ENCODE data around the gene RP2. TPM values are rescaled to one million over a fixed set of nuclear protein-coding genes. Genes with fewer than 3 reads are reported as not detected.

The RP2 gene
- polyA plus RNA-seq, 4 donors = 13.8 to 17.1 (median 16.5) TPM

- no peak for DNase-seq (ENCODE audit: low read depth in 4 of 4, low spot score in 3 of 4)
Observed at GRCh38 chrX:46840946-46841345, 4.1 kb downstream of the RP2 start.

DNA sequence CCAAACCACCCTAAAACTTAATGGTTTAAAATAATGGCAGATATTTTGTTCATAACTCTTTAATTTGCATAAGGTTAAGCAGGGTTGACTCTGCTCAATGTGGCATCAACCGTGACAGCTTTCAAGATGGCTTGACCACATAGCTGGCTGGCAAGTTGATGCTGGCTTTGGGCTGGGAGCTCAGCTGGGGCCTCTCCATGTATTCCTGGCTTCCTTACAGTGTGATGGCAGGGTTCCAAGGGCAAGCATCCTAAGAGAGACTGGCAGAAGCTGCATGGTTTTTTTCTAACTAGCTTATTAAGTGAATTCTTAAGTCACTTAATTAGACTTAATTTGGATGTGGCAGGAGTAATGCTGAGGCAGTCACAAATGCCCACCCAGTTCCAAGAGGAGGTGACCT is 4.5 kb downstream of the RP2 start:
- DNase-seq (ENCODE audit: low read depth in 4 of 4, low spot score in 3 of 4) = no peak

DNA sequence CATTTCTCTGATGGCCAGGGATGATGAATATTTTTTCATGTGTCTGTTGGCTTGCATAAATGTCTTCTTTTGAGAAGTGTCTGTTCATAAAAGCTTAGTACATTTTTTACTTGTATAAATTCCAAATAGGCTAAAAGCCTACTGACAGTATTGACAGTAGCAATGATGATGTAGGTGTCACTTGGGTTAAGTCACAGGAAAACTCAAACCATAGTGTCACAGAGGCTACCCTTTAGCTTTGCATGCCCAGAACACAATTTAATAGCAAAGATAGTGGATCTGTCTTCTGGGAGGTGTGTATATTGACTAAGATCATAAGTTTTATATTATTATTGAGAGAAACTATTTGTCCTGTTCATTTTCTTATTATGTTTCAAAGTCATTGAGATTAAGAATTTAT is 8.1 kb downstream of the RP2 start:
- DNase-seq (ENCODE audit: low read depth in 4 of 4, low spot score in 3 of 4) = no peak

- DNase-seq (ENCODE audit: low read depth in 4 of 4, low spot score in 3 of 4) = no peak
Observed at GRCh38 chrX:46849933-46850332, 13.1 kb downstream of the RP2 start.

DNA sequence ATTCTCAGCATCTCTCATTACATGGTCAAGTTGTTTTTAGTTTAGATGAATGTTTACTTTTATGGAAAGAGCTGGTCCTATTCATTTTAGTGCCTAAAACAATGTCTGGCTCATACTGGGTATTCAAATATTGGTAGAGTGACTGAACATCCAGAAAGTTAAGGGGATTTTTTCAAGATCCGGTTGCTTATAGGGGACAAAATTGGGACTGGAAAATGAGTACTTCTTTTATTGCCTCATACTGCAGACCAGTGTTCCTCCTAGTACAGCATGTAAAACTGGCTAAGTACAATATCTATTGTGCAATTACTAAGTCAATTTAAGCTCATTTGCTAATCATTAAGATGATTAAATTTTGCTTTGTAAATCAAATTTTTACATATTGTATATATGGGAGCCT is 13.9 kb downstream of the RP2 start:
- no peak for DNase-seq (ENCODE audit: low read depth in 4 of 4, low spot score in 3 of 4)

GRCh38 chrX:46856483-46856882 is 19.6 kb downstream of the RP2 start:
- DNase-seq (ENCODE audit: low read depth in 4 of 4, low spot score in 3 of 4) = no peak

GRCh38 chrX:46860557-46860956 is 23.7 kb downstream of the RP2 start:
- DNase-seq (ENCODE audit: low read depth in 4 of 4, low spot score in 3 of 4) = no peak

DNA sequence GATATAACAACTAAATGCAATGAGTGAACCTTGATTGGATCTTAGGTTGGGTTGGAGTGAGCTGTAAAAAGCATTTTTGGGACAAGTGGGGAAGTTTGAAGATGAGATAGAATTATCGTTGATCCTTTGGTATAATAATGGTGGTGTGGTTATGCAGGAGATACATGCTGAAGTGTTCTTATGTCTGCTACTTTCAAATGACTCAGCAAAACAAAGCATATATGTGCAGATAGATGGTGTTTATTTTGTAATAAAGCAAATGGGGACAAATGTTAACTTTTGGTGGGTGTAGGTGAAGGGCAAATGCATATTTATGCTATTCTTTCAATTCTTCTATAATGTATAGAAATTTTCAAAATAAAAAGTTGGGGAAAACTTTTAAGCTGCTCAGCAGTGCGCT is 26.2 kb downstream of the RP2 start:
- DNase-seq (ENCODE audit: low read depth in 4 of 4, low spot score in 3 of 4) = no peak

GRCh38 chrX:46864606-46865005 is 27.8 kb downstream of the RP2 start:
- no peak for DNase-seq (ENCODE audit: low read depth in 4 of 4, low spot score in 3 of 4)

GRCh38 chrX:46865281-46865680 is 28.4 kb downstream of the RP2 start:
- DNase-seq (ENCODE audit: low read depth in 4 of 4, low spot score in 3 of 4) = no peak

GRCh38 chrX:46866726-46867125 is 29.9 kb downstream of the RP2 start:
- no peak for DNase-seq (ENCODE audit: low read depth in 4 of 4, low spot score in 3 of 4)

DNA sequence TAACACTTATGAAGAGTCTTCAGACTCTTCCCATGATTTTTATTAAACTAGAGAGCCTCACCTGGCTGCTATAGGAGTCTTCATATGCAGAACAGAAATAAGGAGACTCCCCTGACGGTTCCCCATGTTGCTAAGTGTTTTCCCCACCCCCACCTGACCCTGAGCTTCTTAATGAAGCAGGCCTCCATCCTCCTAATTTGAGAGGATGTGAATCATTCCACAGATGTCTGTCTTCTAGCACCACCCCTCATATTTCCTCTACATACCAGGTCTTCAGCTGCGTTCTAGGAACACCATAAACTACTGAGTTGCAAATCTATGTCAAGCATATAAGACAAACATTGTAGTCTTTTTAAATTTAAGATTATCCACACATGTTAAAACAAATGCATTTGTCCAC is 36.9 kb downstream of the RP2 start:
- no peak for DNase-seq (ENCODE audit: low read depth in 4 of 4, low spot score in 3 of 4)

GRCh38 chrX:46876901-46877300 is 40.1 kb downstream of the RP2 start:
- no peak for DNase-seq (ENCODE audit: low read depth in 4 of 4, low spot score in 3 of 4)

DNA sequence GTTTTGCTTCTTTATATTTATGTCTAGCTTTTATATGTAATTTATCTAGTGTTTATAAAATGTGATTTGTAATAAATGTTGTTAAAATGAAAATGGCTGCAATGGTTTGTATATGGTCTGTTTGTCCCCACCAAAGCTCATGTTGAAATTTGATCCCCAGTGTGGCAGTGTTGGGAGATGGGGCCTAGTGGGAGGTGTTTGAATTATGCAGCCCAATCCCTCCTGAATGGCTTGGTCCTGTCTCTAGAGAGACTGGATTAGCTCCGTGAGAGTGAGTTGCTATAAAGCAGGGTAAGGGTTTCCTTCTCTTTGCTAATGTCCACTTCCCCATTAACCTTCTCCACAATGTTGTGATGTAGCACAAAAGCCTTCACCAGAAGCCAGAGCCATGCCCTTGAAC is 45.4 kb downstream of the RP2 start:
- no peak for DNase-seq (ENCODE audit: low read depth in 4 of 4, low spot score in 3 of 4)

DNA sequence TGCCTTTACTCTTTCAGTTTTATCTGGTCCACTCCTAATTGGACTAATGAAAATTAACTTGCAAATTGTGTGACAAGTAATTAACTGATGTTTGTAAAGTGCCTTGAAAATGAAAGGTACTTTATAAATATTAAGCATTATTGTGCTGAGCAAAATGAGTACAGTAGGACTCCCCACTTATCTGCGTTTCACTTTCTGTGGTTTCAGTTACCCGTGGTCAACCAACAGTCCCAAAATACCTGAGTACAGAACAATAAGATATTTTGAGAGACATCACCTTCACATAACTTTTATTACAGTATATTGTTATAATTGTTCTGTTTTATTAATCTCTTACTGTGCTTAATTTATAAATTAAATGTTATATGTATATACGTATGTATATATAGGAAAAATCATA is 48.0 kb downstream of the RP2 start:
- no peak for DNase-seq (ENCODE audit: low read depth in 4 of 4, low spot score in 3 of 4)

DNA sequence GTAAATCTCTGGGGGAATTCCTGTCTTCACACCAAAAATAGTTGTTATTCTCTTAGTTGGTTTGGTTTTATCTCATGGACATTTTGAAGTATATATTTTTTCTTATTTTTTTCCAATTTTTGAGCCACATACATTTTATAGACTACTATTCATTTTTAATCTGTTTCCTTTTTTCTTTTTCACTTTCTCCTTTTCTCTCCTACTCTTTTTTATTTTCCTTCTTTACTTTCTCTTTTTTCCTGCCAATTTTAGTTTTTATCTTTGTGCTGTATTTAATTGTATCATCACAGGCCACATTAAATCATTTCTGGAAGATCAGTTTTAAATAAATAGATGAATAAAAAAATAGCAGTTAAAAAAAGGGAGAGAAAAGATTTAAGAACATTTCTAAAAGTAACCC is 61.4 kb downstream of the RP2 start:
- no peak for DNase-seq (ENCODE audit: low read depth in 4 of 4, low spot score in 3 of 4)

GRCh38 chrX:46903458-46904242 is 66.8 kb downstream of the RP2 start:
- DNase-seq (ENCODE audit: low read depth in 4 of 4, low spot score in 3 of 4) = no peak

GRCh38 chrX:46904626-46905025 is 67.8 kb downstream of the RP2 start:
- no peak for DNase-seq (ENCODE audit: low read depth in 4 of 4, low spot score in 3 of 4)

GRCh38 chrX:46910415-46910814 is 73.6 kb downstream of the RP2 start:
- no peak for DNase-seq (ENCODE audit: low read depth in 4 of 4, low spot score in 3 of 4)

DNA sequence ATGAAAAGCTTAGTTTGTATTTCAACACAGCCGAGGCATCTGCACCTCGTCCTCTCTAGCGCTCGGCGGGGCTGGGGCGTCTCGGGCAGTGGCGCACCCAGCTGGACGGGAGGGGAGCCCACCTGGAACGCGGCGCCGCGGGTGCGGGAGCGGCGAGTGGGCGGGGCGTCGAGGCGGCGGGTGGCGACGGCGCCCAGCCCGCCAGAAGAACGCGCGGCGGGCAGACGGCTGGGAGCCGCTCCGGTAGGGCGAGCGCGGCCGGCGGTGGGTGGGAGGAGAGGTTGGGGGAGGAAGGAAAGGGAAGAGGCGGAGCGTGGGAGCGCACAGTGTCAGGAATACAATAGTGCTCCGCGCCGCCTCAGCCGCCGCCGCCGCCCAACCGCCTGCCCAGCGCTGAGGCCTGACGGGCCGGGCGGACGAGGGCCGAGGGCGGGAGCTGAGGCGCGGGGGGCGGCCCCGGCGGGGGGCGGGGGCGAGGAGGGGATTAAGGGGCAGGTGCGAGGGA is 75.3 kb downstream of the RP2 start, which contains the start of gene JADE3:
TSS of gene JADE3 (plus strand) at position 324 of the 505 bp plus-strand sequence. CDS start 72,474 bp downstream, outside the sequence.
- peak in 1 of 4 donors; percentile 46 for DNase-seq (ENCODE audit: low read depth in 4 of 4, low spot score in 3 of 4)

DNA sequence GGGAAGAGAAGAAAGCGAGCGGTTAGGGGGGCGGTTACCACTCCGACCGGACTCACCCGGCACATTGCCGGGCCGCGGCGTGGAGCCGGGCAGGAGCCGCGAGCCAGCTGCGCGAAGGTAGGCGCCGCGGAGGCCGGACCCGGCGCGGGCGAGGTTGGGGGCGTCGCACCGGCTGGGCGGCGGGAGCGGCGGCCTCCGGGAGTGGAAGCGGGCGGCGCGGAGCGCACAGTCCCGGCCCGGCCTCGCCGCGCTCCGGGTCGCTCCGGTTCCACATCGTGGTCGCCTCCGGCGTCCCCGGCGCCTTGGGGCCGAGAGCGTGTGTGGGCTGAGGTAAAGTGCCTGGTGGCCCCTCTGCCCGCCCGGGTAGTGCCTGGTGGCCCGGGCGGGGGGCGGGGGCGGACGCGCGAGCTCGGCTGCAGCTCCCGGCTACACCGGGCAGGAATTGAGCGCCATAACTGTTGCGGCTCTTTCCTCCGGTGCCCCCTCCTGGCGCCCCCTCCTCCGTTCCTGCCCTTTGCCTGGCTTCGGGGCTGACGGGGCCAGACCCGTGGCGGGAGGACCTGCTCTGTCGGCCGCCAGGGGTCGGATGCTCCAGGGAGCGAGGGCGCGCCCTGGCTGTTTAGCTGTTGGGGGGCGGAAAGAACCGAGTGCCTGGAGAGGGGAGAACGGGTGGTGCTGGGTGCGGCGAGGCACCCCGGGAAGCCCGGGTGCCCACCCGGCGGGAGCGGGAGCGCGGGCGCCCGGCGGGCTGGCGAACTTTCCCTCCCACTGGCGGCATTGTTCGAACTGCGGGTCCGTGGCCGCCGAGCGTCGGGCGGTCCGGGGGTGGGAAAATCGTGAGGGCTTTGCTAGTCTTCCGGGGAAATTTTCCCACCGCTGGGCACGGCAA is 76.0 kb downstream of the RP2 start:
- DNase-seq (ENCODE audit: low read depth in 4 of 4, low spot score in 3 of 4) = no peak

GRCh38 chrX:46913667-46914066 is 76.8 kb downstream of the RP2 start:
- no peak for DNase-seq (ENCODE audit: low read depth in 4 of 4, low spot score in 3 of 4)

All from left renal pelvis (tissue), 4 donors.